ENCODE data around the gene DPH3.

DPH3 gene

DNA sequence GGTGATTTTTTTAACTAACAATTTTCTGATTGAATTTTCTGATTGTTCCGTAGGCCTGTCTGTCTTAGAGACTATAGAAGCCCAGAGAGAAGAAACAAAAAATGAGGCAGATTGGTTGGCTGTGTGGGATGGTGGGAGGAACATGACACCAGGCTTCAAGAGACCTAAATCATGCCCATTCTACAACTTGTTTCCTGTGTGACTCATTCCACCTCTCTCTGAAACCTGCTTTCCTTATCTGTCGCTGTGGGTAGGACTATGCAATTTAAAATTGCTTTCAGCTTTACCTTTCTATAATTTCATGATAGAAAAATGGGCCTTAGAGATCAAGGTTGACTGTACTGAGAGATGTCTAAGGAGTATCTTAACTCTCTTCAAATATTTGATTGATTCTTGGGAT, 44.8 kb upstream of the DPH3 start:
- peaks cover 2 to 11% of the 10 kb centered on the region in 2 experiments for H3K36me3 ChIP-seq (ENCODE audit: control insufficient read depth in 1 of 2, insufficient read depth in 2 of 2, low read length in 2 of 2)

DNA sequence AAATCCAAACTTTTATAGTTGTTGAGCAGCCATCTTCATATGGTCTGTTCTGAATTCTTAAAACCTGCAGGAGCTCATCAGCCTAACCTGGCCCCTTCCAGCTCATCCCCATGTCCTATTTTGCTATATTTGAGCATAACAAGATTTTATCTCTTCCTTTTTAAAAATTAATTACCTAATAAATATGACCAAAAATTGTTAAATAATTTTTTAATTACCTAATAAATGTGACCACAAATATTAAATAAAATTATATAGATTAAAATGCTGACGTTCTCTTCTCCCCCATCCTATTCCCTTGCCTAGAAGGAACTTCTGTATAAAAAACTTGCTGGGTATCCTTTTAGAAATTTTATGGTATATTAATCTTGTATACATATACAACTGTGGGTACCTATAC, 44.0 kb upstream of the DPH3 start:
- DNase-seq, result no peak
- no peaks in the 10 kb centered on the region for H3K9me3 ChIP-seq (ENCODE audit: insufficient read depth, low read depth, low read length)
- no CpG with 5 or more reads among the region's 1 CpG for WGBS (ENCODE audit: extremely low coverage, insufficient coverage, insufficient read length)

More for the DNA sequence above, 44.8 kb upstream of the DPH3 start:
- no peak overlapping the region for H3K14ac ChIP-seq (ENCODE audit: low read length)
- H3K4me3 ChIP-seq (ENCODE audit: low read depth, low read length), result no peak overlapping the region
- no peak overlapping the region for H2AFZ ChIP-seq (ENCODE audit: insufficient read depth, low read length, poor library complexity)
- H2AK5ac ChIP-seq (ENCODE audit: low read length), result no peak overlapping the region
- H3K9me3 ChIP-seq (ENCODE audit: insufficient read depth, low read depth, low read length), result no peaks in the 10 kb centered on the region
- peak; percentile 24 to 73 for DNase-seq
- no peak overlapping the region for H3K18ac ChIP-seq (ENCODE audit: low read length)
- H4K91ac ChIP-seq (ENCODE audit: low read depth, low read length), result no peak overlapping the region
- H3K27ac ChIP-seq (ENCODE audit: low read depth, low read length), result no peak overlapping the region
- no peak overlapping the region for H2BK12ac ChIP-seq (ENCODE audit: low read length)
- H2BK5ac ChIP-seq (ENCODE audit: low read depth, low read length, poor library complexity), result no peak overlapping the region
- H4K8ac ChIP-seq (ENCODE audit: low read depth, low read length), result no peak overlapping the region
- no peak overlapping the region for H3K4ac ChIP-seq (ENCODE audit: low read depth, low read length)
- no CpG with 5 or more reads among the region's 2 CpGs for WGBS (ENCODE audit: extremely low coverage, insufficient coverage, insufficient read length)
- H3K79me2 ChIP-seq (ENCODE audit: control insufficient read depth, insufficient read depth, low read length, poor library complexity), result no peaks in the 10 kb centered on the region
- H3K27me3 ChIP-seq (ENCODE audit: insufficient read depth, low read length), result no peaks in the 10 kb centered on the region
- H3K23ac ChIP-seq (ENCODE audit: low read length), result no peak overlapping the region
- H3K4me2 ChIP-seq (ENCODE audit: low read length), result no peak overlapping the region
- no peak overlapping the region for H2BK120ac ChIP-seq (ENCODE audit: insufficient read depth, low read length, poor library complexity)
- H3K79me1 ChIP-seq (ENCODE audit: low read length), result no peaks in the 10 kb centered on the region
- H3K4me1 ChIP-seq (ENCODE audit: control insufficient read depth in 1 of 2, insufficient read depth in 2 of 2, low read length in 2 of 2), result peaks cover 2 to 3% of the 10 kb centered on the region in 2 experiments
- no peak overlapping the region for H4K12ac ChIP-seq (ENCODE audit: low read depth, low read length)
- no peak overlapping the region for H3K9ac ChIP-seq (ENCODE audit: low read length)

GRCh38 chr3:16307832-16308531, 43.2 kb upstream of the DPH3 start:
- Histone ChIP-seq H4K12ac (ENCODE audit: low read depth, low read length) (no peak overlapping the region), H3K14ac (ENCODE audit: low read length) (no peak overlapping the region), H3K27ac (ENCODE audit: low read depth, low read length) (no peak overlapping the region), H3K79me2 (ENCODE audit: control insufficient read depth, insufficient read depth, low read length, poor library complexity) (no peaks in the 10 kb centered on the region), H3K36me3 (ENCODE audit: control insufficient read depth in 1 of 2, insufficient read depth in 2 of 2, low read length in 2 of 2) (peaks cover 2 to 11% of the 10 kb centered on the region in 2 experiments), H2AFZ (ENCODE audit: insufficient read depth, low read length, poor library complexity) (no peak overlapping the region), H3K4me2 (ENCODE audit: low read length) (no peak overlapping the region), H3K4me3 (ENCODE audit: low read depth, low read length) (no peak overlapping the region), H4K8ac (ENCODE audit: low read depth, low read length) (no peak overlapping the region), H2BK5ac (ENCODE audit: low read depth, low read length, poor library complexity) (no peak overlapping the region), H3K23ac (ENCODE audit: low read length) (no peak overlapping the region), H3K79me1 (ENCODE audit: low read length) (no peaks in the 10 kb centered on the region), H3K9ac (ENCODE audit: low read length) (no peak overlapping the region), H3K27me3 (ENCODE audit: insufficient read depth, low read length) (no peaks in the 10 kb centered on the region), H2BK120ac (ENCODE audit: insufficient read depth, low read length, poor library complexity) (no peak overlapping the region), H3K9me3 (ENCODE audit: insufficient read depth, low read depth, low read length) (no peaks in the 10 kb centered on the region), H3K4me1 (ENCODE audit: control insufficient read depth in 1 of 2, insufficient read depth in 2 of 2, low read length in 2 of 2) (peaks cover 2 to 3% of the 10 kb centered on the region in 2 experiments), H3K4ac (ENCODE audit: low read depth, low read length) (no peak overlapping the region), H4K91ac (ENCODE audit: low read depth, low read length) (no peak overlapping the region), H2BK12ac (ENCODE audit: low read length) (no peak overlapping the region), H3K18ac (ENCODE audit: low read length) (no peak overlapping the region), H2AK5ac (ENCODE audit: low read length) (no peak overlapping the region)
- DNase-seq, result peak; percentile 48 to 87
- WGBS (ENCODE audit: extremely low coverage, insufficient coverage, insufficient read length), result no CpG with 5 or more reads among the region's 5 CpGs

More for the DNA sequence above, 44.0 kb upstream of the DPH3 start:
- Histone ChIP-seq H3K4me3 (ENCODE audit: low read depth, low read length) (no peak overlapping the region), H3K27me3 (ENCODE audit: insufficient read depth, low read length) (no peaks in the 10 kb centered on the region), H4K91ac (ENCODE audit: low read depth, low read length) (no peak overlapping the region), H3K79me1 (ENCODE audit: low read length) (no peaks in the 10 kb centered on the region), H3K4me1 (ENCODE audit: control insufficient read depth in 1 of 2, insufficient read depth in 2 of 2, low read length in 2 of 2) (peaks cover 2 to 3% of the 10 kb centered on the region in 2 experiments), H4K12ac (ENCODE audit: low read depth, low read length) (no peak overlapping the region), H2AK5ac (ENCODE audit: low read length) (no peak overlapping the region), H3K9ac (ENCODE audit: low read length) (no peak overlapping the region), H4K8ac (ENCODE audit: low read depth, low read length) (no peak overlapping the region), H2AFZ (ENCODE audit: insufficient read depth, low read length, poor library complexity) (no peak overlapping the region), H3K27ac (ENCODE audit: low read depth, low read length) (no peak overlapping the region), H3K18ac (ENCODE audit: low read length) (no peak overlapping the region), H2BK120ac (ENCODE audit: insufficient read depth, low read length, poor library complexity) (no peak overlapping the region), H3K79me2 (ENCODE audit: control insufficient read depth, insufficient read depth, low read length, poor library complexity) (no peaks in the 10 kb centered on the region), H2BK5ac (ENCODE audit: low read depth, low read length, poor library complexity) (no peak overlapping the region), H3K4me2 (ENCODE audit: low read length) (no peak overlapping the region), H3K14ac (ENCODE audit: low read length) (no peak overlapping the region), H3K36me3 (ENCODE audit: control insufficient read depth in 1 of 2, insufficient read depth in 2 of 2, low read length in 2 of 2) (peaks cover 2 to 10% of the 10 kb centered on the region in 2 experiments), H2BK12ac (ENCODE audit: low read length) (no peak overlapping the region), H3K4ac (ENCODE audit: low read depth, low read length) (no peak overlapping the region), H3K23ac (ENCODE audit: low read length) (no peak overlapping the region)

- H3K79me2 ChIP-seq (ENCODE audit: control insufficient read depth, insufficient read depth, low read length, poor library complexity), result no peaks in the 10 kb centered on the region
- no peak overlapping the region for H3K18ac ChIP-seq (ENCODE audit: low read length)
- H4K8ac ChIP-seq (ENCODE audit: low read depth, low read length), result no peak overlapping the region
- no CpG with 5 or more reads among the region's 7 CpGs for WGBS (ENCODE audit: extremely low coverage, insufficient coverage, insufficient read length)
- H3K9ac ChIP-seq (ENCODE audit: low read length), result no peak overlapping the region
- H2BK120ac ChIP-seq (ENCODE audit: insufficient read depth, low read length, poor library complexity), result no peak overlapping the region
- no peak overlapping the region for H3K14ac ChIP-seq (ENCODE audit: low read length)
- H3K79me1 ChIP-seq (ENCODE audit: low read length), result no peaks in the 10 kb centered on the region
- H3K23ac ChIP-seq (ENCODE audit: low read length), result no peak overlapping the region
- no peak overlapping the region for H3K4me2 ChIP-seq (ENCODE audit: low read length)
- no peaks in the 10 kb centered on the region for H3K9me3 ChIP-seq (ENCODE audit: insufficient read depth, low read depth, low read length)
- H3K36me3 ChIP-seq (ENCODE audit: control insufficient read depth in 1 of 2, insufficient read depth in 2 of 2, low read length in 2 of 2), result peaks cover 2 to 9% of the 10 kb centered on the region in 2 experiments
- H3K27ac ChIP-seq (ENCODE audit: low read depth, low read length), result no peak overlapping the region
- no peak overlapping the region for H4K12ac ChIP-seq (ENCODE audit: low read depth, low read length)
- peak overlapping the region; percentile 43 for H3K4me3 ChIP-seq (ENCODE audit: low read depth, low read length)
- no peaks in the 10 kb centered on the region for H3K4me1 ChIP-seq (ENCODE audit: control insufficient read depth in 1 of 2, insufficient read depth in 2 of 2, low read length in 2 of 2)
- H3K4ac ChIP-seq (ENCODE audit: low read depth, low read length), result no peak overlapping the region
- H2BK12ac ChIP-seq (ENCODE audit: low read length), result no peak overlapping the region
- no peak overlapping the region for H2AK5ac ChIP-seq (ENCODE audit: low read length)
- H4K91ac ChIP-seq (ENCODE audit: low read depth, low read length), result no peak overlapping the region
- no peaks in the 10 kb centered on the region for H3K27me3 ChIP-seq (ENCODE audit: insufficient read depth, low read length)
- DNase-seq, result no peak
- no peak overlapping the region for H2AFZ ChIP-seq (ENCODE audit: insufficient read depth, low read length, poor library complexity)
- H2BK5ac ChIP-seq (ENCODE audit: low read depth, low read length, poor library complexity), result no peak overlapping the region
These were observed 40.4 kb upstream of the DPH3 start for GRCh38 chr3:16305111-16305541.
